ENCODE results near the gene RNF224. TPM values are rescaled to one million over a fixed set of nuclear protein-coding genes. Genes with fewer than 3 reads are reported as not detected.
A peak's percentile ranks its signal among the peaks of the same experiment; 100 is the strongest.

Gene RNF224
- total and polyA plus RNA-seq, 10 of the 15 experiments (the other 5 are each of a cell fraction or from before 2014, with no cell fraction given): not detected

- 89% methylated on average over 32 of the region's 32 CpGs for WGBS (ENCODE audit: insufficient coverage, insufficient replicate concordance, low lambda C conversion rate, missing lambda C conversion rate)
- Histone ChIP-seq H4K20me1 (ENCODE audit: control insufficient read depth, insufficient read depth) (no peaks in the 10 kb centered on the region), H3K9ac (ENCODE audit: control insufficient read depth, insufficient read depth, low read length) (no peak overlapping the region), H3K4me3 (no peak overlapping the region), H3K36me3 (ENCODE audit: control insufficient read depth in 2 of 2, insufficient read depth in 2 of 2, low read length in 1 of 2) (peaks cover 6 to 11% of the 10 kb centered on the region in 2 experiments; a peak in 3 of 4 replicates), H3K27me3 (replicated peaks in 1 of 2; ENCODE audit: control insufficient read depth in 2 of 2, insufficient read depth in 2 of 2, low read length in 1 of 2) (no peaks in the 10 kb centered on the region), H3K79me2 (ENCODE audit: control insufficient read depth, insufficient read depth, low read length) (0 out of 2 replicates have a peak, but pooled peaks cover 2% of the 10 kb centered on the region), H3K9me3 (replicated peaks; ENCODE audit: control insufficient read depth, insufficient read depth, low read length) (no peaks in the 10 kb centered on the region), H3K4me2 (ENCODE audit: control insufficient read depth, insufficient read depth) (no peak overlapping the region), H3K4me1 (ENCODE audit: control insufficient read depth, insufficient read depth, low read length) (peaks cover 37% of the 10 kb centered on the region), H3K27ac (ENCODE audit: control insufficient read depth, insufficient read depth) (no peak overlapping the region), H2AFZ (ENCODE audit: control insufficient read depth, low read depth, low read length) (no peak overlapping the region)
- ChIA-PET CTCF (no interaction called here), SMC1A (ENCODE audit: uncharacterized antibody, unreplicated experiment) (no interaction called here), RAD21 (ENCODE audit: unreplicated experiment) (no interaction called here), POLR2A (interaction anchor here (0.6 kb wide), 1 partner anchor 60 kb away, joined by 3 read pairs; no protein-coding TSS in a partner anchor)
- FAIRE-seq: no peak
- TF ChIP-seq BHLHE40 (IDR thresholded peaks at IDR 0.05; ENCODE audit: borderline replicate concordance in 1 of 2, low read depth in 2 of 2, low read length in 1 of 2) (peak; percentile 51 to 66; a peak in 2 of 4 replicates), EZH2 (IDR thresholded peaks at IDR 0.05; ENCODE audit: borderline replicate concordance, control insufficient read depth, low read depth, low read length) (no peak)
- no peak for DNase-seq (ENCODE audit: low read depth, low spot score)
- intact Hi-C loops (cut with micrococcal nuclease; ENCODE audit: unreplicated experiment) (no loop called here), in situ Hi-C loops (cut with MboI) (no loop called here)
- BruUV-seq (replicated peaks): no TSS peak
- no peak for ATAC-seq
Observed at GRCh38 chr9:137270929-137271695, 43.8 kb downstream of the RNF224 start.

- ChIA-PET POLR2A (interaction anchor here (0.6 kb wide), 1 partner anchor 61 kb away, joined by 3 read pairs; no protein-coding TSS in a partner anchor), CTCF (no interaction called here), SMC1A (ENCODE audit: uncharacterized antibody, unreplicated experiment) (no interaction called here), RAD21 (ENCODE audit: unreplicated experiment) (interaction anchor here (0.6 kb wide), 1 partner anchor 17 kb away, joined by 3 read pairs; no protein-coding TSS in a partner anchor)
- peaks cover 6 to 8% of the 10 kb centered on the region in 2 experiments; a peak in 3 of 4 replicates for H3K36me3 ChIP-seq (ENCODE audit: control insufficient read depth in 2 of 2, insufficient read depth in 2 of 2, low read length in 1 of 2)
- H3K9me3 ChIP-seq (replicated peaks; ENCODE audit: control insufficient read depth, insufficient read depth, low read length): no peaks in the 10 kb centered on the region
- intact Hi-C loops (cut with micrococcal nuclease; ENCODE audit: unreplicated experiment) (no loop called here), in situ Hi-C loops (cut with MboI) (no loop called here)
- H3K27ac ChIP-seq (ENCODE audit: control insufficient read depth, insufficient read depth): no peak overlapping the region
- 33% methylated on average over 3 of the region's 3 CpGs for WGBS (ENCODE audit: insufficient coverage, insufficient replicate concordance, low lambda C conversion rate, missing lambda C conversion rate)
- no peak for TF ChIP-seq PRDM15 (CRISPR knock-in tag; IDR thresholded peaks at IDR 0.05)
- TF ChIP-seq ATF2 (IDR thresholded peaks at IDR 0.05; ENCODE audit: low read length): no peak
- no peak for TF ChIP-seq LARP7 (IDR thresholded peaks at IDR 0.05)
- TF ChIP-seq FOXM1 (IDR thresholded peaks at IDR 0.05; ENCODE audit: low read depth, low read length): no peak
- no peak for TF ChIP-seq TAF1 (IDR thresholded peaks at IDR 0.05; ENCODE audit: borderline replicate concordance, low read depth, low read length)
- peaks cover 43% of the 10 kb centered on the region for H3K4me1 ChIP-seq (ENCODE audit: control insufficient read depth, insufficient read depth, low read length)
- no peak for ATAC-seq
- H3K27me3 ChIP-seq (replicated peaks in 1 of 2; ENCODE audit: control insufficient read depth in 2 of 2, insufficient read depth in 2 of 2, low read length in 1 of 2): no peaks in the 10 kb centered on the region
- no TSS peak for BruUV-seq (replicated peaks)
- no peak for DNase-seq (ENCODE audit: low read depth, low spot score)
- no peak for FAIRE-seq
- no peak overlapping the region for H3K4me2 ChIP-seq (ENCODE audit: control insufficient read depth, insufficient read depth)
- H3K4me3 ChIP-seq: no peak overlapping the region
- no peak overlapping the region for H3K9ac ChIP-seq (ENCODE audit: control insufficient read depth, insufficient read depth, low read length)
- H3K79me2 ChIP-seq (ENCODE audit: control insufficient read depth, insufficient read depth, low read length): 0 out of 2 replicates have a peak, but pooled peaks cover 2% of the 10 kb centered on the region
- no peaks in the 10 kb centered on the region for H4K20me1 ChIP-seq (ENCODE audit: control insufficient read depth, insufficient read depth)
- H2AFZ ChIP-seq (ENCODE audit: control insufficient read depth, low read depth, low read length): no peak overlapping the region
Observed at GRCh38 chr9:137271696-137272076, 44.4 kb downstream of the RNF224 start.

Measured in GM12878 (cell line).